Ascending aorta (tissue), 2 donors: ENCODE results near the gene SKP1. TPM values are rescaled to one million over a fixed set of nuclear protein-coding genes. Genes with fewer than 3 reads are reported as not detected.

ENCODE experiments used
- DNase-seq, 2 donors: peaks; one replicate each; pipeline ENCODE4 v3.0.0-alpha.2; 2019; ENCODE audit warnings: low spot score in 2 of 2
- H3K27ac ChIP-seq, 2 donors: fragments of 200-600 bp; sonication (generic); one replicate each; pipeline ENCODE4 v1.5.1; 2016 to 2017; ENCODE audit warnings: mild to moderate bottlenecking in 1 of 2
- H3K27me3 ChIP-seq: fragments of 200-600 bp; sonication (generic); one replicate; pipeline ENCODE4 v1.5.1; 2017
- H3K36me3 ChIP-seq, 2 donors: fragments of 200-600 bp; sonication (generic); one replicate each; pipeline ENCODE4 v1.5.1; 2016
- H3K4me1 ChIP-seq, 2 donors: fragments of 200-600 bp; sonication (generic); one replicate each; pipeline ENCODE4 v1.5.1; 2016 to 2017; ENCODE audit warnings: mild to moderate bottlenecking in 1 of 2
- H3K4me3 ChIP-seq, 2 donors: fragments of 200-600 bp; sonication (generic); one replicate each; pipeline ENCODE4 v1.5.1; 2016 to 2017; ENCODE audit warnings: mild to moderate bottlenecking in 1 of 2
- H3K9me3 ChIP-seq, 2 donors: fragments of 200-600 bp; sonication (generic); one replicate each; pipeline ENCODE4 v1.5.1; 2016
- CTCF ChIP-seq, 3 experiments: fragments of 200-600 bp in 2 of 3; fragments of 450-650 bp in 1 of 3; sonication (generic) in 2 of 3; IDR thresholded peaks; one replicate each; pipeline ENCODE4 v1.5.1; 2016 to 2019; ENCODE audit warnings: antibody characterized with exemption in 3 of 3, mild to moderate bottlenecking in 1 of 3, moderate library complexity in 1 of 3
- intact Hi-C: fragments of 100-400 bp; cut with DNase I; formaldehyde crosslinking; loops from one replicate; pipeline ENCODE4 v1.15.1; 2023
- total RNA-seq: library from RNA; depleted of rRNA; stranded (reverse); fragments of >200 nt; gene quantifications from one replicate; pipeline ENCODE4 v1.1.0, GENCODE V29; 2016

SKP1 gene
- total RNA-seq, 1 donor from 2014 or later: 144 TPM

GRCh38 chr5:134183481-134183880 lies 6.7 kb upstream of the SKP1 start:
- Histone ChIP-seq H3K27ac (no peak overlapping the region), H3K9me3 (no peaks in the 10 kb centered on the region), H3K36me3 (no peaks in the 10 kb centered on the region), H3K4me3 (no peak overlapping the region), H3K27me3 (no peaks in the 10 kb centered on the region), H3K4me1 (no peaks in the 10 kb centered on the region)
- no peak for TF ChIP-seq CTCF (IDR thresholded peaks at IDR 0.05)
- intact Hi-C loops: loop anchor here (5.0 kb wide), 1 partner anchor 404 kb away; no protein-coding TSS in a partner anchor
- DNase-seq: no peak

GRCh38 chr5:134178096-134178419 lies 1.3 kb upstream of the SKP1 start:
- Histone ChIP-seq H3K27me3 (no peaks in the 10 kb centered on the region), H3K27ac (no peak overlapping the region), H3K36me3 (peaks cover 2 to 5% of the 10 kb centered on the region in 2 donors), H3K4me1 (peaks cover 2 to 28% of the 10 kb centered on the region in 2 donors), H3K4me3 (peak overlapping the region in 1 of 2 donors; percentile 94), H3K9me3 (no peaks in the 10 kb centered on the region)
- no peak for DNase-seq
- intact Hi-C loops: no loop called here
- no peak for TF ChIP-seq CTCF (IDR thresholded peaks at IDR 0.05)

GRCh38 chr5:134177369-134178095 lies 782 bp upstream of the SKP1 start:
- Histone ChIP-seq H3K9me3 (no peaks in the 10 kb centered on the region), H3K27me3 (no peaks in the 10 kb centered on the region), H3K36me3 (peaks cover 3 to 10% of the 10 kb centered on the region in 2 donors), H3K4me1 (peaks cover 2 to 28% of the 10 kb centered on the region in 2 donors), H3K4me3 (peak overlapping the region; percentile 83 to 94), H3K27ac (peak overlapping the region; percentile 95 to 99)
- TF ChIP-seq CTCF (IDR thresholded peaks at IDR 0.05): no peak
- DNase-seq: no peak
- intact Hi-C loops: loop anchor here (1.0 to 2.0 kb wide), 2 partner anchors 49 to 193 kb away; partner anchors contain the start of genes PPP2CA and UBE2B

GRCh38 chr5:134175921-134176510 lies 734 bp downstream of the SKP1 start:
- H3K4me1 ChIP-seq: peaks cover 2 to 28% of the 10 kb centered on the region in 2 donors
- H3K36me3 ChIP-seq: peaks cover 18 to 26% of the 10 kb centered on the region in 2 donors
- DNase-seq: no peak
- H3K4me3 ChIP-seq: peak overlapping the region; percentile 83 to 94
- no peaks in the 10 kb centered on the region for H3K27me3 ChIP-seq
- no peaks in the 10 kb centered on the region for H3K9me3 ChIP-seq
- H3K27ac ChIP-seq: peak overlapping the region; percentile 95 to 99
- intact Hi-C loops: loop anchor here (2.0 kb wide), 1 partner anchor 195 kb away; the partner anchor contains the start of gene UBE2B
- TF ChIP-seq CTCF (IDR thresholded peaks at IDR 0.05): no peak

- peaks cover 2 to 28% of the 10 kb centered on the region in 2 donors for H3K4me1 ChIP-seq
- no peak for TF ChIP-seq CTCF (IDR thresholded peaks at IDR 0.05)
Observed at GRCh38 chr5:134174841-134175839, 1.6 kb downstream of the SKP1 start.

More at GRCh38 chr5:134174841-134175839, 1.6 kb downstream of the SKP1 start:
- intact Hi-C loops: no loop called here
- H3K9me3 ChIP-seq: no peaks in the 10 kb centered on the region
- DNase-seq: no peak
- H3K36me3 ChIP-seq: peaks cover 26 to 34% of the 10 kb centered on the region in 2 donors
- H3K27me3 ChIP-seq: no peaks in the 10 kb centered on the region
- H3K27ac ChIP-seq: peak overlapping the region; percentile 95 to 99
- H3K4me3 ChIP-seq: peak overlapping the region; percentile 83 to 94
